SK-N-SH (cell line): Measurements from ENCODE around the gene ERAP2. TPM values are rescaled to one million over a fixed set of nuclear protein-coding genes. Genes with fewer than 3 reads are reported as not detected.

Experiments used
- CTCF ChIA-PET: fragments of 300-600, 350-600 bp; formaldehyde crosslinking; extraction: SDS; loops from one replicate; lab custom pipeline; 2021; lab: Yijun Ruan, JAX
- POLR2A ChIA-PET: fragments of 350-600 bp; sonication (Branson Sonifier 250); formaldehyde crosslinking; extraction: SDS; loops from one replicate; lab custom pipeline; 2020; ENCODE audit warnings: antibody characterized with exemption, inconsistent platforms; lab: Yijun Ruan, JAX
- DNase-seq: peaks from one replicate; pipeline ENCODE4 v3.0.0; 2012
- H2AFZ ChIP-seq: fragments of 200-600 bp; sonication (generic); 2 replicates; pipeline ENCODE4 v1.8.1; 2016; ENCODE audit warnings: antibody characterized with exemption, mild to moderate bottlenecking, low read depth
- H3F3A ChIP-seq: fragments of 200-600 bp; sonication (generic); replicated peaks from 2 replicates; pipeline ENCODE3; 2016; ENCODE audit warnings: antibody characterized with exemption, mild to moderate bottlenecking; ENCODE audit not compliant: insufficient read depth
- H3K27ac ChIP-seq, 2 experiments: fragments of 200-500 bp in 1 of 2; fragments of 200-600 bp in 1 of 2; sonication (Bioruptor generic) in 1 of 2; sonication (generic), shearing (Covaris generic) in 1 of 2; 2 replicates each; pipeline versions ENCODE4 v1.5.1 to v1.6.1; 2014 to 2016; ENCODE audit warnings: low read depth in 2 of 2, inconsistent platforms in 1 of 2, low read length in 1 of 2, mild to moderate bottlenecking in 1 of 2, mixed read lengths in 1 of 2
- H3K27me3 ChIP-seq: fragments of 200-600 bp; sonication (generic), shearing (Covaris generic); 2 replicates; pipeline ENCODE4 v1.6.1; 2016; ENCODE audit warnings: mixed run types; ENCODE audit not compliant: insufficient read depth
- H3K36me3 ChIP-seq, 2 experiments: fragments of 200-500 bp in 1 of 2; fragments of 200-600 bp in 1 of 2; sonication (Bioruptor generic) in 1 of 2; sonication (generic) in 1 of 2; replicated peaks in 1 of 2; 2 replicates each; pipeline versions ENCODE3 to v1.5.1; 2014 to 2016; ENCODE audit warnings: low read length in 1 of 2, mild to moderate bottlenecking in 1 of 2; ENCODE audit not compliant: insufficient read depth in 2 of 2, control insufficient read depth in 1 of 2
- H3K4me1 ChIP-seq, 2 experiments: fragments of 200-500 bp in 1 of 2; fragments of 200-600 bp in 1 of 2; sonication (Bioruptor generic) in 1 of 2; sonication (generic), shearing (Covaris generic) in 1 of 2; 2 replicates each; pipeline versions ENCODE4 v1.5.1 to v1.6.1; 2014 to 2016; ENCODE audit warnings: low read depth in 1 of 2, low read length in 1 of 2, mixed run types in 1 of 2; ENCODE audit not compliant: insufficient read depth in 2 of 2, control insufficient read depth in 1 of 2
- H3K4me2 ChIP-seq: fragments of 200-600 bp; sonication (generic), shearing (Covaris generic); 2 replicates; pipeline ENCODE4 v1.6.1; 2017; ENCODE audit warnings: mixed run types
- H3K4me3 ChIP-seq, 2 experiments: fragments of 200-500 bp in 1 of 2; fragments of 200-600 bp in 1 of 2; sonication (Bioruptor generic) in 1 of 2; sonication (generic), shearing (Covaris generic) in 1 of 2; 2 replicates each; pipeline versions ENCODE4 v1.5.1 to v1.8.1; 2014 to 2016; ENCODE audit warnings: low read depth in 2 of 2, inconsistent platforms in 1 of 2, low read length in 1 of 2, mild to moderate bottlenecking in 1 of 2, mixed read lengths in 1 of 2, moderate library complexity in 1 of 2
- H3K79me2 ChIP-seq: fragments of 200-600 bp; sonication (generic); 2 replicates; pipeline ENCODE4 v1.8.1; 2017; ENCODE audit warnings: mild to moderate bottlenecking; ENCODE audit not compliant: insufficient read depth
- H3K9ac ChIP-seq: fragments of 200-600 bp; sonication (generic); 2 replicates; pipeline ENCODE4 v1.6.1; 2017; ENCODE audit warnings: mixed run types
- H3K9me2 ChIP-seq: fragments of 200-600 bp; sonication (generic); 2 replicates; pipeline ENCODE4 v1.6.1; 2017; ENCODE audit warnings: mixed run types
- H3K9me3 ChIP-seq: fragments of 200-600 bp; sonication (generic); 2 replicates; pipeline ENCODE4 v1.6.1; 2017; ENCODE audit warnings: mixed run types, mild to moderate bottlenecking, moderate library complexity
- H4K20me1 ChIP-seq: fragments of 200-600 bp; sonication (generic); 2 replicates; pipeline ENCODE4 v1.6.1; 2017; ENCODE audit warnings: mild to moderate bottlenecking, mixed run types; ENCODE audit not compliant: insufficient read depth
- ELF1 ChIP-seq: IDR thresholded peaks from 2 replicates; pipeline ENCODE4 v1.4.0; 2012
- EZH2phosphoT487 ChIP-seq: fragments of 200-600 bp; sonication (generic); IDR thresholded peaks from 2 replicates; pipeline ENCODE4 v1.6.1; 2017; ENCODE audit warnings: low read depth, mixed run types, mild to moderate bottlenecking, antibody characterized with exemption, moderate library complexity, borderline replicate concordance
- FOXJ3 ChIP-seq: sonication (generic); formaldehyde crosslinking; IDR thresholded peaks from 2 replicates; pipeline ENCODE4 v1.5.1; 2020; ENCODE audit warnings: mild to moderate bottlenecking, missing genetic modification reagents
- FOXM1 ChIP-seq: IDR thresholded peaks from 2 replicates; pipeline ENCODE4 v1.4.0; 2012; ENCODE audit warnings: low read depth, mild to moderate bottlenecking
- GATA2 ChIP-seq: sonication (generic); formaldehyde crosslinking; IDR thresholded peaks from 2 replicates; pipeline ENCODE4 v1.5.0; 2020; ENCODE audit warnings: mild to moderate bottlenecking, missing genetic modification reagents
- MEF2A ChIP-seq: IDR thresholded peaks from 2 replicates; pipeline ENCODE4 v1.4.0; 2012; ENCODE audit warnings: low read depth, borderline replicate concordance
- RCOR1 ChIP-seq: fragments of 150-350 bp; IDR thresholded peaks from 2 replicates; pipeline ENCODE4 v1.6.1; 2017; ENCODE audit warnings: antibody characterized with exemption, low read length
- RFX5 ChIP-seq: IDR thresholded peaks from 2 replicates; pipeline ENCODE4 v1.6.1; 2012; ENCODE audit warnings: mild to moderate bottlenecking, improper control_type of control experiment, low read length
- SMC3 ChIP-seq: IDR thresholded peaks from 2 replicates; pipeline ENCODE4 v1.6.1; 2012; ENCODE audit warnings: low read depth, low read length, improper control_type of control experiment
- TEAD4 ChIP-seq: IDR thresholded peaks from 2 replicates; pipeline ENCODE4 v1.4.0; 2012; ENCODE audit warnings: mild to moderate bottlenecking, borderline replicate concordance; ENCODE audit not compliant: insufficient read depth
- WGBS: methylation state at CpG from one replicate; pipeline ENCODE4 v1.1.6; 2017; ENCODE audit warnings: low lambda C conversion rate; 5-methylcytosine and 5-hydroxymethylcytosine counted together
- polyA plus RNA-seq, 3 experiments: library from polyadenylated mRNA; depleted of rRNA; stranded (reverse); fragments of >200 nt; gene quantifications; 2 replicates each; pipeline ENCODE4 v1.2.3, GENCODE V29; 2012
- TF ChIP-seq, protein P1 (sequence below): fragments of 150-350 bp; IDR thresholded peaks from 2 replicates; pipeline ENCODE4 v1.6.1; 2016; ENCODE audit warnings: mild to moderate bottlenecking, low read depth, low read length
- TF ChIP-seq, protein P2 (sequence below): IDR thresholded peaks from 2 replicates; pipeline ENCODE4 v1.4.0; 2012; ENCODE audit warnings: low read depth, borderline replicate concordance
- TF ChIP-seq, protein P3 (sequence below): IDR thresholded peaks from 2 replicates; pipeline ENCODE4 v1.4.0; 2012; ENCODE audit warnings: low read depth
- TF ChIP-seq, protein P4 (sequence below): fragments of 150-350 bp; IDR thresholded peaks from 2 replicates; pipeline ENCODE4 v1.6.1; 2017; ENCODE audit warnings: antibody characterized with exemption, low read length, low read depth, borderline replicate concordance
- TF ChIP-seq, protein P5 (sequence below): IDR thresholded peaks from 2 replicates; pipeline ENCODE4 v1.6.1; 2012; ENCODE audit warnings: mild to moderate bottlenecking, low read depth, low read length, moderate library complexity

ERAP2 gene
- polyA plus RNA-seq, 1 of the 3 experiments (the other 2 are of a cell fraction), result 13.2 TPM

DNA sequence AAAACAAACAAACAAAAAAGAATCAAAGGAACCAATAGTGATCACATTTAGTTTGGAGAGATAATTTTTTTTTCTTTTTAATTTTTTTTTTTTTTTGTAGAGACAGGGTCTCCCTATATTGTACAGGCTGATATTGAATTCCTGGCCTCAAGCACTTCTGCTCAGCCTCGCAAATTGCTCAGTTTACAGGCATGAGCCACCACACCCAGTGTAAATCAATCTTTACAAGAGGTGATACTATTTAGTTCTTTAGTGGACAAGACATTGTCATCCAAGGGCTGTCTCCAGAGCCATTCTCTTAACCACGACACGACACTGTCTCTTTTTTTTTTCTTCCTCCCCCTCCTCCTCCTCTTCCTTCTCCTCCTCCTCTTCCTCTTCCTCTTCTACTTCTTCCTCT is 29.6 kb downstream of the ERAP2 start (continued):
- TF ChIP-seq EZH2phosphoT487, result no peak
- TF ChIP-seq, protein P1, sequence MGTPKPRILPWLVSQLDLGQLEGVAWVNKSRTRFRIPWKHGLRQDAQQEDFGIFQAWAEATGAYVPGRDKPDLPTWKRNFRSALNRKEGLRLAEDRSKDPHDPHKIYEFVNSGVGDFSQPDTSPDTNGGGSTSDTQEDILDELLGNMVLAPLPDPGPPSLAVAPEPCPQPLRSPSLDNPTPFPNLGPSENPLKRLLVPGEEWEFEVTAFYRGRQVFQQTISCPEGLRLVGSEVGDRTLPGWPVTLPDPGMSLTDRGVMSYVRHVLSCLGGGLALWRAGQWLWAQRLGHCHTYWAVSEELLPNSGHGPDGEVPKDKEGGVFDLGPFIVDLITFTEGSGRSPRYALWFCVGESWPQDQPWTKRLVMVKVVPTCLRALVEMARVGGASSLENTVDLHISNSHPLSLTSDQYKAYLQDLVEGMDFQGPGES, result no peak
- TF ChIP-seq, protein P2, sequence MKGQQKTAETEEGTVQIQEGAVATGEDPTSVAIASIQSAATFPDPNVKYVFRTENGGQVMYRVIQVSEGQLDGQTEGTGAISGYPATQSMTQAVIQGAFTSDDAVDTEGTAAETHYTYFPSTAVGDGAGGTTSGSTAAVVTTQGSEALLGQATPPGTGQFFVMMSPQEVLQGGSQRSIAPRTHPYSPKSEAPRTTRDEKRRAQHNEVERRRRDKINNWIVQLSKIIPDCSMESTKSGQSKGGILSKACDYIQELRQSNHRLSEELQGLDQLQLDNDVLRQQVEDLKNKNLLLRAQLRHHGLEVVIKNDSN, result no peak
- no peak for TF ChIP-seq SMC3
- no peak for TF ChIP-seq TEAD4
- TF ChIP-seq RCOR1, result no peak
- TF ChIP-seq GATA2 (CRISPR knock-in tag), result no peak

DNA sequence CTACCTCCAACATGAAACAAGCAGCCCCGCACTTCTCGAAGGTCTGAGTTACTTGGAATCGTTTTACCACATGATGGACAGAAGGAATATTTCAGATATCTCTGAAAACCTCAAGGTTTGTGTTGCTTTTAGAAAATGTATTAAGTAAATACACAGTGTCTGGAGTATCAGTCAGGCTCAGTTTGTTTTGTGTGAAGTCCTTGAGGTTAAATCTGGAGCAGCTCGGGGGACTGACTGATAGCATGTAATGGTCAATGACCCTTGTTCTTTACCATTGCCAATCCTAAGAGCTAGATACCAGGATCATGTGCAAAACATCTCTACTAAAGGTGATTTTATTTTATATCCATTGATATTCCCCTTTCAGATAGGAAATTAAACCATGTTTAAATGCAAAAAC is 32.7 kb downstream of the ERAP2 start:
- H3K9ac ChIP-seq, result no peak overlapping the region
- ChIA-PET CTCF (no interaction called here), POLR2A (no interaction called here)
- no peaks in the 10 kb centered on the region for H3K27me3 ChIP-seq
- H3K4me1 ChIP-seq, result no peaks in the 10 kb centered on the region
- no peak overlapping the region for H3K4me3 ChIP-seq
- no peak overlapping the region for H2AFZ ChIP-seq
- H4K20me1 ChIP-seq, result no peaks in the 10 kb centered on the region
- TF ChIP-seq MEF2A (no peak), FOXM1 (no peak), RCOR1 (no peak), RFX5 (no peak), ELF1 (no peak), EZH2phosphoT487 (no peak), FOXJ3 (CRISPR knock-in tag) (no peak)
- TF ChIP-seq, protein P3, sequence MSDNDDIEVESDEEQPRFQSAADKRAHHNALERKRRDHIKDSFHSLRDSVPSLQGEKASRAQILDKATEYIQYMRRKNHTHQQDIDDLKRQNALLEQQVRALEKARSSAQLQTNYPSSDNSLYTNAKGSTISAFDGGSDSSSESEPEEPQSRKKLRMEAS, result no peak
- TF ChIP-seq, protein P4, sequence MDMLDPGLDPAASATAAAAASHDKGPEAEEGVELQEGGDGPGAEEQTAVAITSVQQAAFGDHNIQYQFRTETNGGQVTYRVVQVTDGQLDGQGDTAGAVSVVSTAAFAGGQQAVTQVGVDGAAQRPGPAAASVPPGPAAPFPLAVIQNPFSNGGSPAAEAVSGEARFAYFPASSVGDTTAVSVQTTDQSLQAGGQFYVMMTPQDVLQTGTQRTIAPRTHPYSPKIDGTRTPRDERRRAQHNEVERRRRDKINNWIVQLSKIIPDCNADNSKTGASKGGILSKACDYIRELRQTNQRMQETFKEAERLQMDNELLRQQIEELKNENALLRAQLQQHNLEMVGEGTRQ, result no peak
- TF ChIP-seq, protein P5, sequence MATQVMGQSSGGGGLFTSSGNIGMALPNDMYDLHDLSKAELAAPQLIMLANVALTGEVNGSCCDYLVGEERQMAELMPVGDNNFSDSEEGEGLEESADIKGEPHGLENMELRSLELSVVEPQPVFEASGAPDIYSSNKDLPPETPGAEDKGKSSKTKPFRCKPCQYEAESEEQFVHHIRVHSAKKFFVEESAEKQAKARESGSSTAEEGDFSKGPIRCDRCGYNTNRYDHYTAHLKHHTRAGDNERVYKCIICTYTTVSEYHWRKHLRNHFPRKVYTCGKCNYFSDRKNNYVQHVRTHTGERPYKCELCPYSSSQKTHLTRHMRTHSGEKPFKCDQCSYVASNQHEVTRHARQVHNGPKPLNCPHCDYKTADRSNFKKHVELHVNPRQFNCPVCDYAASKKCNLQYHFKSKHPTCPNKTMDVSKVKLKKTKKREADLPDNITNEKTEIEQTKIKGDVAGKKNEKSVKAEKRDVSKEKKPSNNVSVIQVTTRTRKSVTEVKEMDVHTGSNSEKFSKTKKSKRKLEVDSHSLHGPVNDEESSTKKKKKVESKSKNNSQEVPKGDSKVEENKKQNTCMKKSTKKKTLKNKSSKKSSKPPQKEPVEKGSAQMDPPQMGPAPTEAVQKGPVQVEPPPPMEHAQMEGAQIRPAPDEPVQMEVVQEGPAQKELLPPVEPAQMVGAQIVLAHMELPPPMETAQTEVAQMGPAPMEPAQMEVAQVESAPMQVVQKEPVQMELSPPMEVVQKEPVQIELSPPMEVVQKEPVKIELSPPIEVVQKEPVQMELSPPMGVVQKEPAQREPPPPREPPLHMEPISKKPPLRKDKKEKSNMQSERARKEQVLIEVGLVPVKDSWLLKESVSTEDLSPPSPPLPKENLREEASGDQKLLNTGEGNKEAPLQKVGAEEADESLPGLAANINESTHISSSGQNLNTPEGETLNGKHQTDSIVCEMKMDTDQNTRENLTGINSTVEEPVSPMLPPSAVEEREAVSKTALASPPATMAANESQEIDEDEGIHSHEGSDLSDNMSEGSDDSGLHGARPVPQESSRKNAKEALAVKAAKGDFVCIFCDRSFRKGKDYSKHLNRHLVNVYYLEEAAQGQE, result no peak
- no peak overlapping the region for H3K4me2 ChIP-seq
- peaks cover 5% of the 10 kb centered on the region for H3F3A ChIP-seq
- no peaks in the 10 kb centered on the region for H3K9me3 ChIP-seq
- no peaks in the 10 kb centered on the region for H3K36me3 ChIP-seq
- no peak overlapping the region for H3K27ac ChIP-seq
- H3K9me2 ChIP-seq, result no peaks in the 10 kb centered on the region
- no peak for DNase-seq
- H3K79me2 ChIP-seq, result no peaks in the 10 kb centered on the region
- 96% methylated on average over 4 of the region's 4 CpGs for WGBS
